Keratinocyte (primary cell): ENCODE results near the gene CCDC116. TPM values are rescaled to one million over a fixed set of nuclear protein-coding genes. Genes with fewer than 3 reads are reported as not detected.

ENCODE experiments used
- DNase-seq: peaks from one replicate; pipeline ENCODE4 v3.0.0-alpha.2; 2011; ENCODE audit warnings: low read depth, missing footprints, low spot score
- FAIRE-seq: peaks from 2 replicates; lab custom pipeline; 2011; peaks lifted over from hg19 to GRCh38; lab: Jason Lieb, UNC
- H2AFZ ChIP-seq: 2 replicates; pipeline ENCODE4 v1.6.0; 2012; ENCODE audit warnings: low read length, control low read depth, inconsistent platforms; ENCODE audit not compliant: control insufficient read depth
- H3K27ac ChIP-seq: 2 replicates; pipeline ENCODE4 v1.5.1; 2011; ENCODE audit warnings: low read length; ENCODE audit not compliant: control insufficient read depth, insufficient read depth
- H3K27me3 ChIP-seq: 3 replicates; pipeline ENCODE4 v1.6.0; 2011; ENCODE audit warnings: low read length; ENCODE audit not compliant: control insufficient read depth, insufficient read depth; ENCODE audit errors: extremely low read depth
- H3K36me3 ChIP-seq, 2 experiments: 2 replicates in 1 of 2; 3 replicates in 1 of 2; pipeline ENCODE4 v1.5.1; 2011; ENCODE audit warnings: low read length in 2 of 2, mild to moderate bottlenecking in 1 of 2; ENCODE audit not compliant: control insufficient read depth in 2 of 2, insufficient read depth in 2 of 2; ENCODE audit errors: extremely low read depth in 1 of 2
- H3K4me1 ChIP-seq: 3 replicates; pipeline ENCODE4 v1.5.1; 2011; ENCODE audit warnings: low read length; ENCODE audit not compliant: control insufficient read depth, insufficient read depth; ENCODE audit errors: extremely low read depth
- H3K4me2 ChIP-seq: 3 replicates; pipeline ENCODE4 v1.6.0; 2011; ENCODE audit warnings: low read depth, low read length; ENCODE audit not compliant: control insufficient read depth, insufficient read depth; ENCODE audit errors: extremely low read depth
- H3K4me3 ChIP-seq, 3 experiments: fragments of 200-600 bp in 1 of 3; sonication (generic) in 1 of 3; 2 replicates in 2 of 3; 3 replicates in 1 of 3; pipeline ENCODE4 v1.5.1; 2011 to 2016; ENCODE audit warnings: low read length in 3 of 3, mild to moderate bottlenecking in 3 of 3, control low read depth in 2 of 3, inconsistent platforms in 1 of 3, low read depth in 1 of 3, mixed read lengths in 1 of 3, mixed run types in 1 of 3, moderate library complexity in 1 of 3; ENCODE audit not compliant: control insufficient read depth in 2 of 3, insufficient read depth in 2 of 3; ENCODE audit errors: extremely low read depth in 1 of 3
- H3K79me2 ChIP-seq: 2 replicates; pipeline ENCODE4 v1.6.0; 2012; ENCODE audit warnings: low read length; ENCODE audit not compliant: control insufficient read depth, insufficient read depth
- H3K9ac ChIP-seq: 3 replicates; pipeline ENCODE4 v1.6.0; 2011; ENCODE audit warnings: low read length; ENCODE audit not compliant: control insufficient read depth, insufficient read depth; ENCODE audit errors: extremely low read depth
- H3K9me1 ChIP-seq: 3 replicates; pipeline ENCODE4 v1.6.0; 2011; ENCODE audit warnings: low read length; ENCODE audit not compliant: control insufficient read depth, insufficient read depth; ENCODE audit errors: extremely low read depth
- H3K9me3 ChIP-seq: 2 replicates; pipeline ENCODE4 v1.5.1; 2012; ENCODE audit warnings: low read depth, low read length; ENCODE audit not compliant: control insufficient read depth
- H4K20me1 ChIP-seq: 3 replicates; pipeline ENCODE4 v1.6.0; 2011; ENCODE audit warnings: low read length; ENCODE audit not compliant: control insufficient read depth, insufficient read depth; ENCODE audit errors: extremely low read depth
- CTCF ChIP-seq, 3 experiments: IDR thresholded peaks in 1 of 3; conservative IDR thresholded peaks in 1 of 3; optimal IDR thresholded peaks in 1 of 3; 2 replicates in 2 of 3; 3 replicates in 1 of 3; pipeline versions ENCODE3 to v1.5.1; 2011; ENCODE audit warnings: low read length in 3 of 3, mild to moderate bottlenecking in 3 of 3, moderate library complexity in 2 of 3, control low read depth in 1 of 3, inconsistent platforms in 1 of 3; ENCODE audit not compliant: insufficient read depth in 2 of 3; ENCODE audit errors: extremely low read depth in 1 of 3
- EZH2 ChIP-seq: IDR thresholded peaks from one replicate; pipeline ENCODE4 v1.6.1; 2012; ENCODE audit warnings: inconsistent platforms, mild to moderate bottlenecking, low read length, moderate library complexity
- dilution Hi-C: fragments of 300-500 bp; cut with MboI; formaldehyde crosslinking; loops from one replicate; pipeline ENCODE4 v1.7.0; 2020; ENCODE audit warnings: low sequenced_read_pairs; ENCODE audit not compliant: extremely low pct_ligation_motif_present
- polyA plus RNA-seq, 5 experiments: library from polyadenylated mRNA; depleted of rRNA in 3 of 5; stranded (reverse) in 3 of 5; stranded (forward) in 1 of 5; unstranded in 1 of 5; fragments of >200 nt; gene quantifications; 1 replicate in 1 of 5; 2 replicates in 3 of 5; 3 replicates in 1 of 5; pipeline versions ENCODE4 v1.2.1 to v1.2.3, GENCODE V29; 2011 to 2012; ENCODE audit warnings: missing spikeins in 2 of 5, low read depth in 1 of 5, low replicate concordance in 1 of 5

Gene CCDC116
- polyA plus RNA-seq, 1 donor (not counting 4 experiments of a cell fraction or from before 2014, with no cell fraction given), result 0.03 TPM

- peaks cover 12% of the 10 kb centered on the region for H3K9me1 ChIP-seq
- no peak overlapping the region for H3K4me2 ChIP-seq
- H3K79me2 ChIP-seq, result peaks cover 97% of the 10 kb centered on the region
- no peak overlapping the region for H3K9ac ChIP-seq
- no peak for FAIRE-seq
- H3K36me3 ChIP-seq, result peaks cover 5 to 18% of the 10 kb centered on the region in 2 experiments
- no peaks in the 10 kb centered on the region for H3K27me3 ChIP-seq
- DNase-seq, result no peak
- peaks cover 46% of the 10 kb centered on the region for H4K20me1 ChIP-seq
- no peak overlapping the region for H2AFZ ChIP-seq
- no peak overlapping the region for H3K4me3 ChIP-seq
- no peak overlapping the region for H3K27ac ChIP-seq
- no peaks in the 10 kb centered on the region for H3K4me1 ChIP-seq
- no peaks in the 10 kb centered on the region for H3K9me3 ChIP-seq
- dilution Hi-C loops, result no loop called here
- TF ChIP-seq EZH2 (no peak), CTCF (optimal IDR thresholded peaks at IDR 0.05 in 1 of 3, IDR thresholded peaks at IDR 0.05 in 1 of 3, conservative IDR thresholded peaks at IDR 0.05 in 1 of 3; ENCODE audit: extremely low read depth in 1 of 3, insufficient read depth in 2 of 3, low read length in 3 of 3) (no peak)
These were observed 47.2 kb upstream of the CCDC116 start for GRCh38 chr22:21585389-21585788.

GRCh38 chr22:21587803-21588611 is 44.6 kb upstream of the CCDC116 start:
- no peaks in the 10 kb centered on the region for H3K9me3 ChIP-seq
- H3K9ac ChIP-seq, result no peak overlapping the region
- peaks cover 10 to 26% of the 10 kb centered on the region in 2 experiments for H3K36me3 ChIP-seq
- DNase-seq (no peak), FAIRE-seq (no peak)
- H3K4me1 ChIP-seq, result no peaks in the 10 kb centered on the region
- TF ChIP-seq EZH2 (no peak), CTCF (optimal IDR thresholded peaks at IDR 0.05 in 1 of 3, IDR thresholded peaks at IDR 0.05 in 1 of 3, conservative IDR thresholded peaks at IDR 0.05 in 1 of 3; ENCODE audit: extremely low read depth in 1 of 3, insufficient read depth in 2 of 3, low read length in 3 of 3) (no peak)
- dilution Hi-C loops, result no loop called here
- no peak overlapping the region for H3K4me2 ChIP-seq
- H3K27me3 ChIP-seq, result no peaks in the 10 kb centered on the region
- H3K4me3 ChIP-seq, result no peak overlapping the region
- H3K27ac ChIP-seq, result no peak overlapping the region
- peaks cover 16% of the 10 kb centered on the region for H3K9me1 ChIP-seq
- peaks cover 53% of the 10 kb centered on the region for H4K20me1 ChIP-seq
- no peak overlapping the region for H2AFZ ChIP-seq
- H3K79me2 ChIP-seq, result peaks cover 97% of the 10 kb centered on the region
